ENCODE results near the gene BRF1.
A peak's percentile ranks its signal among the peaks of the same experiment; 100 is the strongest.
"Not testable (repeated sequence)": the region's sequence is repeated elsewhere in the genome, so short reads cannot be mapped to it uniquely, and the experiment has no call there.

The BRF1 gene

DNA sequence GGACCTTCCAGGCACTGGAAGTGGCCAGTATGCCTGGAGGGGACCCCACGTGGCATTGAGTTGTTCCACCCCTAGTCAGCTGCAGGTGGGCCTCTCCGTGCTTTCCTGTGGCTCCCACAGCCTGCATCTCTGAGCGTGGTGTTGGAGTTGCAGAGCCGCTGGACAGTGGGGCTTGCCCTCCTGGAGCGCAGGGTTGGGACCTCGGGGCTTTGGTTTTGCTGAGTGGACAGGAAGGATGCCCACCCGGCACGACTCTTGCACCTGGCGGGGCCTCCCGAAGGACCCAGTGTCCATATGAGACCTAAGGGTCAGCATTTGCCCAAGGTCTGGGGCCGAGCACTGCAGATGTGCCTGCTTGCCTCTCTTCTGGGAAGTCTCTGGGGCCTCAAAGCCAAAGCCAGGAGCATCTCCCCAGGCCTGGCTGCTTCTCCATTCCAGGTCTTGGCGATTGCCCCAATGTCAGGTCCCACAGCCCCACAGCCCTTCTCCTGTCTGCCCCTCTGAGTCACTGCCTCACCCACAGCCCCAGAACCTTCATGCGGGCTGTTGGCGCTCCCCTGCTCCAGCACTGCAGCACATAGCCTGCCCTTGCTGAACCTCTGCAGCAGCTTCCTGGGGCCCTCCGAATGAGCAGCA lies 15.3 kb upstream of the BRF1 start:
- DNase-seq: no peak

DNA sequence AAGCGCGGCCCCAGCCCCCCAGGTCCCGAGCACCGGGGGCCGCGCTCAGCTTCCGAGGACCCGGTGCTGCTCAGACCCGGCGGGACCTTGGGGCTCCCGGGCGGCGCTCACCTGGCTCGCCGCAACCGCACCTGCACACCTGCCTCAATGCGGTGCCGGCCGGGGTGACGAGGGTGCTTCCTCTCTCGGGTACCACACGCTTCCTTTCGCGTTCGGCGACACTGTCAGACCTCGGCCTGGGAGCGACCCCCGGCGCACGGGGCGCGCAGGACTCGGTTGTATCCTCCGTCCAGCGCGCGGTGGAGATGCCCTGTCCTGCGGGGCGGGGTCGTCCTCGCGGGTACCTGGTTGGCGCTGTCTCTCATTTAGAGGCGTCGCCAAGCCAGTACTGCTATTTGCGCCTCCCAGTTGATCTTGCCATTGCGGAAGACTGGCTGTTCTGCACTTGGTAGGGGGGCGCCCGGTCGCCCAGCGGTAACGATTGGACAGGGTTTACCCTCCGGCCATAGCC lies 14.5 kb upstream of the BRF1 start:
- peak in 1 of 2 donors; percentile 29 for DNase-seq

DNA sequence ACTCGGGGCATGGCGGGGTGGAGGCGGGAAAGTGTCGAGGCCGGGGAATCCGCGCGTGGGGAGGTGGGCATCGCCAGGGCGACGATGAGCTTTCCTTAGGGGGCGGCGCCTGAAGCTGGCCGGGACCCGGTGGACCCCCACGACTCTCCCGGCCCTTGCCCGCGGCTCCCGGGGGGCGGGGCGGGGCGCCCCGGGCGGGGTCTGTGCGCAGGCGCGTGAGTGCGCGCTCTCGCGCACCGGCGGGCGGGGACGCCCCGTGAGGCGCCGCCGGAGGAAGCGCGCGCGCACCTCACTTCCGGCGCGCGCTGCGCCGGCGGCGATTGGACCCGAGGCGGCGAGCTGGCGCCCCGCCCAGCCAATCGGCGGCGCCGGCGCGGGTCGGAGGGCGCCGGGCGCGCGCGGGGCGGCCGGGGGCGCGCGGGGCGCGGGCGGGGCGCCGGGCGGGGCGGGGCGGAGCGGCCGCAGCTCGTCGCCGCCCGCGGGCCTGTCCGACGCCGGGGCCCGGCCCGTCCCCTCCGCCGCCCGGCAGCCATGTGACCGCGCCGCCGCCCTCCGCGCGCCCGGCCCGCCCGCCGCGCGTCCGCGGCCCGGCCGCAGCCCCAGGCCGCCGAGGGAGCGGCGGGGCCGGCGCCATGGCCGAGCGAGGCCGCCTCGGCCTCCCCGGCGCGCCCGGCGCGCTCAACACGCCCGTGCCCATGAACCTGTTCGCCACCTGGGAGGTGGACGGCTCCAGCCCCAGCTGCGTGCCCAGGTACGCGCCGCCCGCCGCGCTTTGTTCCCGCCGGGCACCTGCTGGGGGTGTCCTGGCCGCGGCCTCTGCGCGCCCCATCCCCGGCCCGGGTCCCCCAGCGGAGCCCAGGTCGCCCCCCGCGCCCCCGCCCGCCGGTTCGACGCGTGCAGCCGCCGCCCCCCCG lies 13.7 kb upstream of the BRF1 start, which contains the start of gene PACS2:
Gene PACS2, plus strand, starts transcription at position 462 of the 914 bp plus-strand sequence. Its CDS starts 171 bp downstream, at position 633.
- DNase-seq: peak; percentile 82 to 94

DNA sequence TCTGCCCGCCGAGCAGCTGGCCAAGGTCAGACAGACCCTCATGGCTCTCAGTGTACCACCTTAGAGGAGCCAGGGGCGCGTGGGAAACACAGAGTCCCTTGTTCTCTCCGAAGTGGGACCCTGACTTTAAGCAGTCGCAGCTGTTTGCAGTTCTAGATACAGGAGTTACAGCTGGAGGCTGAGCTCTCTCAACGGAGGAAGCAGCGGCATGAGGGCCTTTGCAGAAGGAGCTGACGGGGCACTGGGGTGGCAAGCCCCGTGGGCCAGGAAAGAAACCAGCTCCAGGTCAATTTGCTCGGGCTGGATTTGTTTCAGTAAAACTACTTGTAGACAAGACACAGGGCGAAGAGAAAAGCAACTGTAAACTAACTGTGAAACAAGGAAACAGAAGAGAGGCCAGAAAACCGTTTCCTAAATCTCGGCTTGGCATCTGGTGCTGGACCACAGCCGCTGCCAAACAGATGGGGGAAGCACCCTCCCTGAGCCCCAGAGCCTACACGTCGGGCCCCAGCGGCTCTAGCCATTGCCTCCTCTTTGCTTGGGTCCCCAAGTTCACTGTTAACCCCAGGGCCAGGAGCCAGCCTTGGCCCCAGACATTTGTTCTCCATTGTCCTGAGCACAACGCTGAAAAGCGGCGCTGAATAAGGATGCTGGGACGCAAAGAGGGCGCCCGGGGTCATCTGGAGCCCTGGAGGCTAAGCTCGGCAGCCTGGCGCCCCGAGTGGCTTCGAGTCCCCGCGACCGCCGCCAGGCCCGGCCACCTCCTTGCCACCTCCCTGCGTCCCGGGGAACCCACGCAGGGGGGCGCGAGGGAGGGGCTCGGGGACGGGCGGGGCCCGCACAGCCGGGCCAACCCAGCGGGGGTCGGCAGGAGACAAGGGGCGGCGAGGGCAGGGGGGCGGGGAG lies 12.8 kb upstream of the BRF1 start:
- DNase-seq: peak; percentile 17 to 19

DNA sequence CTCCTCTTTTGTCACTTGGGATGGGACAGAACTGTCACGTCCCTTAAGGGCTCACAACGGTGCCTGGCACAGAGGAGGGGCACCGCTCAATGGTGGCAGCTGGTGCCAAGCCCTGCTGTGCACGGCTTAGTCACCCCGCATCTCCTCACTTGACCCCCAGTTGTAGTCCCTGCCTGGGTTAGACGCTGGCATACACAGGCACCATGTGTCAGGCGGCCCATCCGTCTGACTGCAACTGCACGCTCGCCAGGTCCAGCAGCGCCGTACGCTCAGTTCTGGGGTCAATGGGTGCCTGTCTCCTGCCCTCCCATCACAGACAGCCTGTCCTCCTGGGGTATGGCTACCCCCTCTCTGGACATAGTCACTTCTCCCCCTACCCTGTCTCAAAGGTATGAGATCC lies 12.2 kb upstream of the BRF1 start:
- DNase-seq: no peak

DNA sequence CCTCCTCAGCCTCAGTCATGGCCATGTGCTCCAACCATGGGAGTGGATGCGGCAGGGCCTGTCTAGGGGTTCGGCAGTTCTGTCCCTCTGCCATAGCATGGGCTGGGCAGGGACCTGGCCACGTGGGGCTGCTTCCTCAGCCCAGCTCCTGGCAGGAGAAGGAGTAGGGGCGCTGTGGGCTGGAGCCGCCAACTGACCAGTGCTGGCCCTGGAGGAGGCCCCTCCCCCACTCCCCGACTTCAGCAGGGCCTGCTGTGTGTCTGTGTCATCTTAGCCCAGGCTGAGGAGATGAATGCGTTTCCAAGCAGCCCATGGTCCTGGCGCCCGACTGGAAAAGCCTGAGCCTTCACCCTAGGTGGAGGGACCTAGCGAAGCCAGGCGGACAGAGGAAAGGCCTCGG lies 11.0 kb upstream of the BRF1 start:
- DNase-seq: no peak

DNA sequence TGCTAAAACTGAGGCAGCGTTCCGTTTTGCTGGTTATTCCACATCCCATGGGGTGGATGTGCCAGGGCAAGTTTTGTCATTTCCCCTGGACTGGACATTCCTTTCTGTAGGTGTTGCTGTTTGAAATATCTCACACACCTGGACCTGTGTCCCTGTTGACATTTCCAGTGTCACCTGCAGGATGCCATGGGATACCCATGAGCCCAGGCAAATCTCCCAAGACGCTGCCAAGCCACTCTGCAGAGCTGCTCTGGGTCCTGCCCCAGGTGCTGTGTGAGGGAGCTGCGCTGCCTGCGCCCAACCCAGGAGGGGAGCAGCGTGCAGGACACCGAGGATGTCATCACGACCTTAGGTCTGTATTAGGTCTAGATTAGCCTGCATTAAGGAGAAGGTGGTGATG lies 8.6 kb upstream of the BRF1 start:
- no peak for DNase-seq

DNA sequence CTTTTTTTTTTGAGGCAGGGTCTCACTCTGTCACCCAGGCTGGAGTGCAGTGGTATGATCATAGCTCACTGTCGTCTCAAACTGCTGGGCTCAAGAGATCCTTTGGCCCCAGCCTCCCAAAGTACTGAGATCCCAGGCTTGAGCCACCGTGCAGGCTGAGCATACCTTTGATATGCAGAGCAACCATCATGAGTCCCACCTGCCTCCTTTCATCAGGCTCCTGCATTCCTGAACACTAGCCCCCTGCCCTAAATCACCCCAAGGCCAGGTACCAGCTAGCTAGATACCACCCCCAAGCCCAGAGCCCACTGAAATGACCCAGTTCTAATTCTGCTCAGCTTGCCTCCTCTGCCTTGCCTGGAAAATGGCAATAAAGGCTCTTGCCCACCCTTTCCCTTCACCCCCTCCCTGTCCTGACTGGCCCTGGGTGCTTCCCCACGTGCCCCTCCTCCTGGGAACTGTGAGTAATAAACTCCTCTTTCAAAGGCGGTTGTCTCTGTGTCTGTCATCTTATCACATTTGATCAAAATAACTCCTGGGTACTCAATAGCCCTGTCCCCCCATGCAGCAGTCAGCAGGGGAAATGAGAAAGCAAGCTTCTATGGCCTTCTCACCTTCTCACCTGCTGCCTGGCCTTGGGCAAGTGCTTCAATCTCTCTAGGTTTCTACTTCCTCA lies 6.4 kb upstream of the BRF1 start:
- no peak for DNase-seq

DNA sequence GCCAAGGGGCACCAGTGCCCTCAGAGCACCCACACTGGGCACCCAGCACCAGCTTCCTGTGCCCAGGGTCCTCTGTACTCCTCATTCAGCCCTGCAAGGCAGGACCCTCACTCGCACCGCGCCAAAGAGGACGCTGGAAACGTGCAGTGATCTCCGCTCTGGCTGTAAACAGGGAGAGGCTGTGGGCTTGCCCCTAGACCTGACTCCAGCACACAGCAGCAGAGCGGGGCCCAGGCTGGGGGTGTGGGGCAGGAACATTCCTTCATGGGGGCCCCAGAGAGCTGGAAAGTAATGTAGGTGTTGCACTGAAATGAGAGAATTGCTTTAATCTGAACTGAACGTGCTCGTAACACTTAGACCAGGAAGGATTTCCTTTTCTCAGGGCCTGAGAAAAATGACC lies 5.0 kb upstream of the BRF1 start:
- no peak for DNase-seq

DNA sequence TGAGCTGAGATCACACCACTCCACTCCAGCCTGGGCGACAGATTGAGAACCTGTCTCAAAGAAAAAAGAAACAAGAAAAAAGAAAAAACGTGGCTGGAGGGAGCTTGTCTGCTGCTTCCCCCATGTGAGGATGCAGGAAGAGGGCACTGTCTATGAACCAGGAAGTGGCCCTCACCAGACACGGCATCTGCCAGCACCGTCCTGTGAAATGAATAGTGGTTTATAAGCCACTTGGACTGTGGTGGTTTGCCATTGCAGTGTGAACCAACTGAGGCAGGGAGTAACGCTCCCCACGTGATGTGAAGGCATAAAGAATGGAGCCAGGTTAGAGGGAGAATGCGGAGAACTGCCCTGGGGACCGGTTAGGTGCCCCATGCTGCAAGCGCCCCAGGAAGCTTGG lies 4.5 kb upstream of the BRF1 start:
- DNase-seq: peak; percentile 18 to 25

DNA sequence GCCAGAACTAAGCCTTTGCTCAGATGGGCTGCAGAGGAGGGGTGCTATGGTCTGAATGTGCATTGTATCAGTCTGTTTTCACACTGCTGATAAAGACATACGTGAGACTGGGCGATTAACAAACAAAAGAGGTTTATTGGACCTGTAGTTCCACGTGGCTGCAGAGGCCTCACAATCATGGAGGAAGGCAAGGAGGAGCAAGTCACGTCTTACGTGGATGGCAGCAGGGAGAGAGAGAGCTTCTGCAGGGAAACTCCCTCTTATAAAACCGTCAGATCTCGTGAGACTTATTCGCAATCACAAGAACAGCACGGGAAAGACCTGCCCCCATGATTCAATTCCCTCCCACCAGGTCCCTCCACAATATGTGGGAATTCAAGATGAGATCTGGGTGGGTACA lies 3.8 kb upstream of the BRF1 start:
- DNase-seq: no peak

DNA sequence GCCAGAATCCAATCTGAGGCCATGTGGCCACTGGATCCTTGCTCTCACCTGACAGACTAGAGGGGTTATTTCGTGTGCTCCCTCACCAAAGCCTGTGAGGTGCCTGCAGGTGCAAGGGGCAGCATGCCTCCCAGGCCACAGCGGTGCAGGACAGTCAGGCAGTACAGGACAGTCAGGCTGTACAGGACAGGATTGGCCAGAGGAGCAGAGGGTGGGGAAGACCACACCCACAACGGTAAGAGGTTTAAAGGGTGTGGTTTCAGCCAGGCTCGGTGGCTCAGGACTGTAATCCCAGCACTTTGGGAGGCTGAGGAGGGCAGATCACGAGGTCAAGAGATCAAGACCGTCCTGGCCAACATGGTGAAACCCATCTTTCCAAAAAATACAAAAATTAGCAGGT lies 3.1 kb upstream of the BRF1 start:
- no peak for DNase-seq

DNA sequence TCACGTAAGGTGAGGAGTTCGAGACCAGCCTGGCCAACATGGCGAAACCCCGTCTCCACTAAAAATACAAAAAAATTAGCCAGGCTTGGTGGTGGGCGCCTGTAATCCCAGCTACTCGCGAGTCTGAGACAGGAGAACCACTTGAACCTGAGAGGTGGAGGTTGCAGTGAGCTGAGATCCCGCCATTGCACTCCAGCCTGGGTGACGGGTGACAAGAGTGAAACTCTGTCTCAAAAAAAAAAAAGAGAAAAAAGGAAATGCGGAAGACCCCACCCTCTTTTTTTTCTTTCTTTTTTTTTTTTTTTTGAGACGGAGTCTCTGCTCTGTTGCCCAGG lies 1.1 kb upstream of the BRF1 start:
- not testable (repeated sequence) for DNase-seq

DNA sequence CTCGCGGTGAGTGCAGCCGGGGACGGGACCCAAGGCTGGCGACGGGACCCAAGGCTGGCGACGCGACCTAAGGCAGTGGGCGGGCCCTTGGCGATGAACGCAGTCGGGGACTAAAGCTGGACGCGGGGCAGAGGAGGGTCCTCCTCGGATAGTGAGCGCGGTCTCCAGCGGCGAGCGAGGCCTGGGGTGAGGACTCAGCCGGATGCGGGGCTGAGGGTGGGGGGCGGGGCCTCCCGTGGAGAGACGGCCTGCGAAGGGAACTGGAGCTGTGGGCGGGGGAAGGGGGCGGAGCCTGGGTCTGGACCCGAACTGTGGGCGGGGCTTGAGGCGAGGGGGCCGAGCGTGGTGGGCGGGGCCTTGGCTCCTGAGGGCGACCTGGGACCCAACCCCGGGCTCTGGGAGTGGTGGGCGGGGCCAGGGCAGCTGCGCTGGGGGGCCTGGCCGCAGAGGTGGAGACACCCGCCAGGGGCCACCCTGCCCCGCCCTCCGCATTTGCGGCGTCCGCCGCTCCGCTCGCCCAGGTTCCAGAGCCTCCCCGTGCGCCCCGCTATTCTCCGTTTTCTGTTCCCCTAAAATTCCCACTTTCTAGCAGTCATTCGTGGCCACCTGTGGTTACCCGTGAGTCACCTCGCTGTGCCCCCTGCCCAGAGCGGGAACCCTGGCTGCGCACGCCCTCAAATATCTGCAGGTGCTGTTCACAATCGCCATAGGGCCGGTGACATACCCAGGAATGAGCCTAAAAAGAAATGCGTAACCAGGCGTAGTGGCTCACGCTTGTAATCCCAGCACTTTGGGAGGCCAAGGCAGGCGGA lies 508 bp upstream of the BRF1 start:
- peak; percentile 95 to 96 for DNase-seq

DNA sequence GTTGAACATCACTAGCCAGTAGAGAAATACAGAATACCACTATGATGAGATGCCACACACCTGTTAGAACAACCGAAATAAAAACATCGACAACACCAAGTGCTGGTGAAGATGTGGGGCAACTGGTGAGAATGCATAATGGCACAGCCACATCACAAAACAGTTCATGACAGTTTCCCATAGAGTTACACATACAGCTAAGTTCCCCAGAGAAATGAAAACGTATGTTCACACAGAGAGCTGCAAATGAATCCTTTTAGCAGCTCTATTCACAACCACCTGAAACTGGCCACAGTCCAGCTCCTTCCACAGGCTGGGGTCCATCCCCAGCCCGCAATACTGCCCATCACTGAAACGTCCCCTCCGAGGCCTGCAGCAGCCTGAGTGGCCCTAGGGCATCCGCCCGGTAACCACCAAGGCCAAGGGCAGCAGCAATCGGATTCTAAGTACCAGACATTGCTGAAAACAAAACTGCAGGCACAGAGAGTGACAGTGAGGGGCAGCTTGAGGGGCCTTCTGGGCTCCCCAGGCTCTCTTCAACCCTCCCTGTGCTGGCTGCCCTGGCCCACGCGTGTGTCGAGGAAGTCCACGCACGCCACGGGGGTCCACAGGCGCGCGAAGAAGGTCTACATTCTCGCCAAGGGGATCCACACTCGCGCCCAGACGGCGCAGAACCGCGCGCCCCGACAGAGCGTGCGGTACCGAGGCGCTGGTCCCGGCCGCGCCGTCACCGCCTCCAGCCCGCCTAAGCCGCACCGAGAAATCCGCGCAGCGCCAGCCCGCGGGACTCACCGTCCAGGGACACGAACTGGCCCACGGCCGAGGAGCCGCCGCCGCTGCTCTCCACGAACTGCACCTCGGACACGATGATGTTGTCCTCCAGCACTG lies 903 bp downstream of the BRF1 start:
- DNase-seq: peak in 1 of 2 donors; percentile 20

DNA sequence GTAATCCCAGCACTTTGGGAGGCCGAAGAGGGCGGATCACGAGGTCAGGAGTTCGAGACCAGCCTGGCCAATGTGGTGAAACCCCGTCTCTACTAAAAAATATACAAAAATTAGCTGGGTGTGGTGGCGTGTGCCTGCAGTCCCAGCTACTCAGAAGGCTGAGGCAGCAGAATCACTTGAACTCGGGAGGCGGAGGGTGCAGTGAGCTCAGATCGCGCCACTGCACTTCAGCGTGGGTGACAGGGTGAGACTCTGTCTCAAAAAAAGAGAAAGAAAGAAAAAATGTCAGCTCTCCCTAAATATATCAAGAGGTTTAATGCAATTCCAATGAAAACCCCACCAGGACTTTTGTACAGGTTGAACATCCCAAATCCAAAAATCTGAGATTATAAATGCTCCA lies 3.5 kb downstream of the BRF1 start:
- DNase-seq: not testable (repeated sequence)

DNA sequence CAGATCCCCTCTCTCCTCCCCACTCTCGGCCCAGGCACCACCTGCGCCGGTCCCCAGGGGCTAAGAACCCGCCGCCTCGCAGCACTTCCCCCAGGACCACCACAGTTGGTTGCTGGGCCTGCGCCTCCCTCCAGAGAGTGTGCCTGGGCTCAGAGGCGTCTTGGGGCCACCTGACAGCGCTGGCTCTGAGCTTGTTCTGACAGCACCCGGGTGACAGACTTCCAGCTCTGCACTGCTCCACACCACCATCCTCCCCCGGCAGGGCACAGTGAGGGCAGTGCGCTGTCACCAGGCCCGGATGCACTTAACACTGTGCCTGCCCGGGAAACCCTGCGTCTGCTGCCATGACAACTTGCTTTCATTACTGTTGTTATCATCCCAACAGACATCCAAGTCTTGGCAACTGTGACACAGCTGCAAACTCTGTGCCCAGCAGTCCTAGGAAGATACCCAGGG lies 6.6 kb downstream of the BRF1 start:
- DNase-seq: peak; percentile 17 to 19

DNA sequence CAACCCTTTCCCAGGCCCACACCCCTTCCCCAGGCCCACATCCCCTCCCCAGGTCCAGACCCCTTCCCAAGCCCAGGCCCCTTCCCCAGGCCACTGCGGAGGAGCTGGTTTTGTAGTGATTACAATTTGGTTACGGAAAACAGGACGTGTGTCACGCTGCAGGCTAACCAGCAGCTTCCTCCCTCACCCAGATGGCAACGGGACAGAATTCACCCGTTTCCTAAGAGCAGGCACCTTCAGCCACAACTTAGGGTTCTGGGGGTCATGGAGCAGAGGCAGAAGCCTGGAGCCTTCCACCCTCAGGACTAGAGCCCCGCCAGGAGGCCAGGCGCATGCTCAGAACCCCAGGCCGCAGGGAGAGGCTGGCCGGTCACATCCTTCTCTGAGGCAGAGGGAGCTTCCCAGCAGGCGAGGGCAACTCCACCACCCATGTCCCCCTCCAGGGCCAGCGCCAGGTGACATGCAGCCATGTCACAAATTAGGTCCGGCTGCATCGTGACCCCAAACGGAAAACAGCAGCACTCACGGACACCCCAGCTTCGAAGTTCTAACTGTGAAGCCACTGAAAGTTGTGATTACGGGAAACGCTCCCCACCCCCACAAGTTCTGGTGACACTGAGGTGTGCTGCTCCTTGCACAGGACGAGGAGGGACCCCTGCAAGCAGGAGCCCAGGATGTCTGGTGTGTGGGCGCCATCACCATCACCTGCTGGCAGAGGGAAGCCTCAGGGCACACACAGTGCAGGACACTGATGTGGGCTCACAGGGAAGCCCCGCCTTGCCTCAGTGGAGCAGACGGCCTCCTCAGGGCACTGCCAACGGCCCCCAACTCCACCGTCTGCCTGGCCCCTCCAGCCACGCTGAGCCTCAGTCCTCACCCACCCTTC lies 7.7 kb downstream of the BRF1 start:
- peak; percentile 20 to 30 for DNase-seq
